ENCODE results near the gene FALEC.

Gene FALEC

DNA sequence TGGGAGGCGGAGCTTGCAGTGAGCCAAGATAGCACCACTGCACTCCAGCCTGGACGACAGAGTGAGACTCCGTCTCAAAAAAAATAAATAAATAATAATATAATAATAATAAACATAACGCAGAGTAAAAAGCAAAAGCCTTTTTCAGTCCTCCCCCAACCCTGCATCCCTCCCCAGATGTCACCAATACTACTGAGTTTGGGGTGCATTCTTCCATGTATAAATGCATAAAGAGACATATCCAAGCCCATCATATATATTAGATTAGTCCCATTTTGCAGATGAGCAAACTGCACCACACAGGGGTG lies 32.7 kb downstream of the FALEC start:
- no peak for DNase-seq

DNA sequence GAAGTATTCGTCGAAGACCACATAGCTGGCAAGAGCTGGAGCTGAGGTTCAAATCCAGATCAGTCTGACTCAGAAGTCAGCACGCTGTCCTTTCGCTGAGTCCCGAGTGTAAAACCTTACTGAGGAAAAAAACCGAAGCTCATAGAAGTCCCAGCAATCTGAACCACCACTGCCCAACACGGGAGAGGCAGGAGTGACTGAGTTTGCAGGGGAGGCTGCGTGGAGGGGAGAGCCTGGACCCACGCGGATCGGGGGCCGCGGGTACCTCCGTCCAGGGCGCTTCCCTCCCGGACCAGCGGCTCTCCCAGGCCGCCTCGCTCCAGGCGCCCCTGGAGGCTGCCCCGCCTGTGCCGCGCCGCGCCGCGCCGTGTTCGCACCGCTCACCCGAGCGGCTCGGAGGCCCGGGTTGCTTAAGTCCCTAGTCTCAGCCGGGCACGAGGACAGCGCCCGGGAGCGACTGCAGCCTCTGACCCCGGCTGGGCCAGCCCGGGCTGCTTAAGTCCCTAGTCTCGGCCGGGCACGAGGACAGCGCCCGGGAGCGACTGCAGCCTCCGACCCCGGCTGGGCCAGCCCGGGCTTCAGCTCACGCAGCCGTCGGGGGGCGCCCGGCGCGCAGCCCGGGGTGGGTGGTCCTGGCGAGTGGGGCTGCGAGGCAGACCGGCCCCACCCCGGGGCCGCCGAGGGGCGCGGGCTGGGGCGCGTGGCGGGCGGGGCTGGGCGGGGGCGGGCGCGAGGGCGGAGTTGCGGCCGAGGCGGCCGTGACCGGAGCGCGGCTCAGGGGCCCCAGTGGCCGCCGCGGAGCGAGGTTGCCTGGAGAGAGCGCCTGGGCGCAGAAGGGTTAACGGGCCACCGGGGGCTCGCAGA lies 33.3 kb downstream of the FALEC start, which contains the start of gene ADAMTSL4:
TSS of gene ADAMTSL4 (plus strand) at position 777 of the 864 bp plus-strand sequence. CDS start 2,881 bp downstream, outside the sequence.
- DNase-seq = peak; percentile 38

DNA sequence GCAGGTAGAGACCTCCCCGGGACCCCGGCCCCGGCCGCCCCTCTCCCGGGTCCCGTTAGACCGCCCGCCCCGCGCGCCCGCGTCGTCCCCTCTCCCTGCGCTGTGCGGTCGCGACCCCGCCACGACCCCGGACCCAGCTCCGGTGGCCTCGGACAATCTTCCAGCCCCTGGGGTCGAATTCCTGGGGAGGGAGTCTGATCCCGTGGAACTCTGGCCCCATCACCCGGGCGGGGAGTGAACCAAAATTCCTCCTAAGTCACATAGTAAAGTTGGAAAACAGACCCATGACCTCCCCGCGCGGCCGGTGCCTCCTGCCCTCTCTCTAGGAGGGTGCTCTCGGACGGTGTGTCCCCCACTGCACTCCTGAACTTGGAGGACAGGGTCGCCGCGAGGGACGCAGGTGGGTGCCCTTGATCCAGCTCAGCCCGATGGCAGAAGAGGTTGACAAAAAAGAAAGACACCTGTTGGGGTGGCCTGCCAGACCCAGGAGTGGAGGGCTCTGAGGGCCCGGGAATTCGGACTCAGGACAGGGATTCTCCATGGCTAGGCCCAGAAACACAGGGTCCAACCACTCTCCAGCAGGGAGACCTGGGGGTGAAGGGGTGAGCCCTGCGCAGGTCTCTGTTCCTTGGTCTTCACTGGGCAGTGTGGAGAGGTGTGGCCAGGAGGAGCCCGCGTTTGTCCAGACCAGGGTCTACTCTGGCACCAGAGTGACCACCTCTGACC lies 34.1 kb downstream of the FALEC start:
- no peak for DNase-seq

DNA sequence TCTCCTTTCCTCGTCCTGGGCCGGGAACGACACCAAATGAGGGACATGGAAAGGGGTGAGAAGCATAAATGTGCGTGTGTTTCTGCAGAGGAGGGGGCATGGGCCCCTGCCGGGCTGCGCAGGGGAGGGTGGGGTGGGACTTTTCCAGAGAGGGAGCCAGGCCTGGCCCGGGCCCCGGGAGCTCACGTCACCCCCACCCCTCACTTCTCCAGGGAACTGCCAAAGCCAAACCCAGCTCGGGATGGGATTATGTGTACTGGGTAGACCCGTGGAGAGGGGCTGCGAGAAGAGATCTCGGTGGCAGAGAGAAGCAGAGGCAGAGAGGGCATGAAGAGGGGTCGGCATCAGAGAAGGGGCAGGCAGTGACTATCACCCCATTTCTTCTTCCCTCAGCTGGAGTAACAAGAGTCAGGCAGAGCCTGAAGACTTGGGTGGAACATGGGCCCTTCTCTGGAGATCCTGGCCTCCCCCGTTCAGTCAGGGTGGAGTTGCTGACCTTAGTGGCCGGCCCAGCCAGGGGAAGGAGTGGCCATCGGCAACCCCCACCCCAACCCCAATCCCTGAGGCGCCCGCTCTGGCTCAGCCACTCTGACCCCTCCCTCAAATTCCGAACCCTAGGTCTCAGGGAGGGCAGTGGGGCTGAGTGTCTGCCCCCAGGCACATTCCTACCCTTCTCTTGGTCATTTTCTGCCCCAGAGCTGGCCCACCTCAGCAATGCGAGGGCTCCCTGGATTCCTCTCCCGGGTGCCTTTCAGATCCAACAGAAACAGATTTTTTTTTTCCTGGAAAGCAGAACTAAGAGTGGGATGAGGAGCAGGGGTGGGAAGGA lies 34.9 kb downstream of the FALEC start:
- DNase-seq = no peak

DNA sequence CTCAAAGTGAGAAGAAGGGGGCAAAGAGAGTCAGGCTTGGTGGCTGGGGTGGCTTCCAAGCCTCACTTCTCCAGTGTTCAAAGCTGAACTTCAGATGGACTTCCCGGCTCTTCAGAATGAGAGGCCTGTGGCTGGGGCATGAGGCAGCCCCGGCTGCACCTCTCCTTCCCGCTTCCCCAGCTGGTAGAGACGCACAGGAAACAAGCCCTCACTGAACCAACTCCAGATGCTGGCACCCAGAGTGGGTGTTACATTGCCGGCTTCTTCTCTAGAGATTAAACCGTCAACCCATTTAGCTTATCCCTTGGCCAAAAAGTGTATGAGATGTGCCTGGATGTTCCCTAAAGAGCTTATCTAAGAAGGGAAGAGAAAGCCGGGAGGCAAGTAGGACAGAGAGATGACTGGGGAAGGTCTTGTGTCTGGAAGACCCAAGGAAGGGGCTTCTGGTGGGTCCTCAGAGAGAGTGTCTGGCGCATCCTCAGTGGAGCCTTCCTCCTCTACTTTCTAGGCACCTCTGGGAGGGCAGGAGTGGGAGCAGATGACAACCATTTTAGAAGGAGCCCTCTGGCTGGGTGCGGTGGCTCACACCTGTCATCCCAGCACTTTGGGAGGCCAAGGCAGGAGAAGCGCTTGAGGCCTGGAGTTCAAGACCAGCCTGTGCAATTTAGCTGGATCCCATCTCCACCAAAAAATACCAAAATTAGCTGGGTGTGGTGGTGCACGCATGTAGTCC lies 35.7 kb downstream of the FALEC start:
- DNase-seq = no peak

DNA sequence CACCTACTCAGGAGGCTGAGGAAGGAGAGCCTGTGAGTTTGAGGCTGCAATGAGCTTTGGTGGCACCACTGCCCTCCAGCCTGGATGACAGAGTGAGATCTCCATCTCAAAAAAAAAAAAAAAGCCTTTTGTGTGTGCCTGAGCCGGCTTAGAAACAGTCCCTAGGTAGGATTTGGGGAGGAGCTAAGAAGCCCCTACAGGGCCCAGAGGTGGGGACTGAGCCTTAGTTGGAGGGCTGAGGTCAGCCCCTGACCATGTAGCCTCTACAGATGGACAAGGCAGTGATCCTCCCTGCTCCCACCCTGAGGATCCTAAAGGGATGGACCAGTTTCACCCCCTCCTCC lies 36.2 kb downstream of the FALEC start:
- no peak for DNase-seq

DNA sequence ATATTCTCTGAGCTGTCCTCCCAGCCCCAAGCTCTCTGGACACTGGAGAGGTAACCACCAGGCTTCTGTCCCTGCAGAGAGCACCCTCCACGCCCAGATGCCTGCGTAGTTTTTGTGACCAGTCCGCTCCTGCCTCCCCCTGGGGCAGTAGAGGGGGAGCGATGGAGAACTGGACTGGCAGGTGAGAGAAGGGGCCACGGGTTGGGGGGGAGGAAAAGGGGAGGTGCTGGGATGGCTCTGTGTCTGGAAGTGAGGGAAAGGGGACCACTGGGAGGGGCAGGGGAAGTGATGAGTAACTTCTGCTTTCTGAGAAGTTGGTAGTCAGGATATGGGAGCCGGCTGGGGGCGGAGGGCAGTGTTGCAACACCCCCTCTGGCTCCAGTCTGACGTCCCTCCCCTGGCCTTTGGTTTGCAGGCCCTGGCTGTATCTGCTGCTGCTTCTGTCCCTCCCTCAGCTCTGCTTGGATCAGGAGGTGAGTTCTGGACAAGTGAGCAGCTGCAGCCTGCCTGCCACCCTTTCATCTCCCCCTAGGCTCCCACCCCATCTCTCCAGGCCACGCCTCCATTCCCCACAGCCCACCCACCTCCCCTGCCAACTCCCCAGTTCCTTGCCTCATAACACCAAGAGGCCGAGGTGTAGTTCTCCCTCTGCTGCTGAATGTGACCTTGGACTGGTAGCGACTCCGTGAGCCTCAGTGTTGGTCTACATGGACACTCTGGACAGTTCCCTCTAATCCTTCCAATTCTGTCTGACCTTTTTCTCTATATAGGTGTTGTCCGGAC lies 36.8 kb downstream of the FALEC start:
- DNase-seq = no peak

DNA sequence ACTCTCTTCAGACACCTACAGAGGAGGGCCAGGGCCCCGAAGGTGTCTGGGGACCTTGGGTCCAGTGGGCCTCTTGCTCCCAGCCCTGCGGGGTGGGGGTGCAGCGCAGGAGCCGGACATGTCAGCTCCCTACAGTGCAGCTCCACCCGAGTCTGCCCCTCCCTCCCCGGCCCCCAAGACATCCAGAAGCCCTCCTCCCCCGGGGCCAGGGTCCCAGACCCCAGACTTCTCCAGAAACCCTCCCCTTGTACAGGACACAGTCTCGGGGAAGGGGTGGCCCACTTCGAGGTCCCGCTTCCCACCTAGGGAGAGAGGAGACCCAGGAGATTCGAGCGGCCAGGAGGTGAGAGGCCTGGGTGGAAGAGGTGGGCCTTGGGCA lies 37.3 kb downstream of the FALEC start:
- DNase-seq = no peak

DNA sequence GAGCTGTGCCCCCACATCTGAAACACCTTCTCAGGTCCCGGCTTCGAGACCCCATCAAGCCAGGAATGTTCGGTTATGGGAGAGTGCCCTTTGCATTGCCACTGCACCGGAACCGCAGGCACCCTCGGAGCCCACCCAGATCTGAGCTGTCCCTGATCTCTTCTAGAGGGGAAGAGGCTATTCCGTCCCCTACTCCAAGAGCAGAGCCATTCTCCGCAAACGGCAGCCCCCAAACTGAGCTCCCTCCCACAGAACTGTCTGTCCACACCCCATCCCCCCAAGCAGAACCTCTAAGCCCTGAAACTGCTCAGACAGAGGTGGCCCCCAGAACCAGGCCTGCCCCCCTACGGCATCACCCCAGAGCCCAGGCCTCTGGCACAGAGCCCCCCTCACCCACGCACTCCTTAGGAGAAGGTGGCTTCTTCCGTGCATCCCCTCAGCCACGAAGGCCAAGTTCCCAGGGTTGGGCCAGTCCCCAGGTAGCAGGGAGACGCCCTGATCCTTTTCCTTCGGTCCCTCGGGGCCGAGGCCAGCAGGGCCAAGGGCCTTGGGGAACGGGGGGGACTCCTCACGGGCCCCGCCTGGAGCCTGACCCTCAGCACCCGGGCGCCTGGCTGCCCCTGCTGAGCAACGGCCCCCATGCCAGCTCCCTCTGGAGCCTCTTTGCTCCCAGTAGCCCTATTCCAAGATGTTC lies 38.0 kb downstream of the FALEC start:
- DNase-seq = no peak

DNA sequence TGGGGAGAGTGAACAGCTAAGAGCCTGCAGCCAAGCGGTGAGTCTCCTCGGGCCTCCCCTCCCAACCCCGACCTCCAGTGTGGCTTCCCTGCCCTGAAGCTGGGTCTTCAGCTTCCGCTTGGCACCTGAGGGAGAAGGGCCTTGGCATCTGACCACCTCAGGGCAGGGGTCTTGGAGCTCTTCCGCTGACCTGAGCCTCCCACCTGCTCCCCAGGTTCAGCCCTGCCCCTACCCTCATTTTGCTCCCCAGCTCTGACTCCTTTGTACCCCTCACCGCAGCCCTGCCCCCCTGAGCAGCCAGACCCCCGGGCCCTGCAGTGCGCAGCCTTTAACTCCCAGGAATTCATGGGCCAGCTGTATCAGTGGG lies 38.5 kb downstream of the FALEC start:
- no peak for DNase-seq

DNA sequence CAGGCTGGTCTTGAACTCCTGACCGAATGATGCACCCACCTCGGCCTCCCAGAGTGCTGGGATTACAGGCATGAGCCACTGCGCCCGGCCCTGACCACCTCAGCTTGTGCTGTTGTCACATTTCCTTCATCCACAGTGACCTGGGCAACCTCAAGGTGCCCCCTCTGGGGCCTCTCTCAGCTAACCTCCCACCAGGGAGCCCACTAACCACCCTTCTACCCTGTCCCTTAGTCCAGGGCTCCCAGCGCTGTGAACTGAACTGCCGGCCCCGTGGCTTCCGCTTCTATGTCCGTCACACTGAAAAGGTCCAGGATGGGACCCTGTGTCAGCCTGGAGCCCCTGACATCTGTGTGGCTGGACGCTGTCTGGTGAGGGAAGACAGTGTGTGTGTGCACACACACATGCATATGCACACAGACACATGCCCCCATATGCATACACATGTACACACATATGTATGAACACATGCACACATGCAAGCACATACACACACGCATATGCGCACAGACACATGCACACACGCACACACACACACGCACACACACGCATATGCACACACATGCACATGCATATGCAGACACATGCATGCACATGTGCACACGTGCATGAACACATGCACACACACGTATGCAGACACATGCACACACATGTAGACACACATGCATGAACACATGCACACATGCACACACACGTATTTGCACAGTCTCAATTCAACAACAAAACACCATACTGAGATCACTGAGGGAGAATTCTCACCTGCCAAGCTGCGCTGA lies 39.8 kb downstream of the FALEC start:
- no peak for DNase-seq

DNA sequence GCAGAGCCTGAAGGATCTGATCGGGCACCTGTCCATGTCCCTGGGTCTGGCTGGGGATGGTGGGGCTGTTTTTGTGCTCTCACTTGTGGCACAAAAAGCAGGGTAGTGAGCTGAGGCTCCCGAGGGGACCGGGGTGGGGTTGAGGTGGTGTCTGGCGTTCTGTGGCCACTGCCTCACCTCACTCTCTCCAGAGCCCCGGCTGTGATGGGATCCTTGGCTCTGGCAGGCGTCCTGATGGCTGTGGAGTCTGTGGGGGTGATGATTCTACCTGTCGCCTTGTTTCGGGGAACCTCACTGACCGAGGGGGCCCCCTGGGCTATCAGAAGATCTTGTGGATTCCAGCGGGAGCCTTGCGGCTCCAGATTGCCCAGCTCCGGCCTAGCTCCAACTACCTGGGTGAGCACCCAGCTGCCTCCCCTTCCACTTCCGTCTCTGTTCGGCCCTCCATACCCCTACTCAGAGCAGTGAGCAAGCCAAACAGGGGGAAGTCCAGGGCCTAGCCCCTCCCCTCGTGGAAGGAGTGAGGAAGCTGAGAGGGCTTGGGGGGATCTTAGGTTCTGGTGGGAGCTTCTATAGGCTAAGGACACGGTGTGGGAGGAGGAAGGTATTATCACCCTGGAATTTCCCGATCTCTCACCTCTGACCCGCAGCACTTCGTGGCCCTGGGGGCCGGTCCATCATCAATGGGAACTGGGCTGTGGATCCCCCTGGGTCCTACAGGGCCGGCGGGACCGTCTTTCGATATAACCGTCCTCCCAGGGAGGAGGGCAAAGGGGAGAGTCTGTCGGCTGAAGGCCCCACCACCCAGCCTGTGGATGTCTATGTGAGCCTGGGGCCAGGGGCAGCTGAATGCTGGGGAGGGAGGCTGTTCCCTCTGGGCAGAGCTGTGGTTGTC lies 40.7 kb downstream of the FALEC start:
- DNase-seq = no peak

DNA sequence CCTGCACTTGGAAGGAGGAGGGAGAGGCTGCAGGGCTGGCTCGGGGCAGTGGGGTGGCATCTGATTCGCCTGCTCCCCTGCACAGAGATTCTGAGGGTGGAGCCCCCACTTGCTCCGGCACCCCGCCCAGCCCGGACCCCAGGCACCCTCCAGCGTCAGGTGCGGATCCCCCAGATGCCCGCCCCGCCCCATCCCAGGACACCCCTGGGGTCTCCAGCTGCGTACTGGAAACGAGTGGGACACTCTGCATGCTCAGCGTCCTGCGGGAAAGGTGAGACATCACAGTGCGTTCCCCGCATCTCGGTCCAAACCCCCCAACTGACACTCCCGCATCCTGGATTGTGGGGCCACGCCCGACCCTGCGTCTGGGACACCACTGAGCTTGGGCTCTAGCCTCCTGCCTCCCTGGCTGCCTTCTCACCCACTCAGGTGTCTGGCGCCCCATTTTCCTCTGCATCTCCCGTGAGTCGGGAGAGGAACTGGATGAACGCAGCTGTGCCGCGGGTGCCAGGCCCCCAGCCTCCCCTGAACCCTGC lies 41.6 kb downstream of the FALEC start:
- DNase-seq = no peak

DNA sequence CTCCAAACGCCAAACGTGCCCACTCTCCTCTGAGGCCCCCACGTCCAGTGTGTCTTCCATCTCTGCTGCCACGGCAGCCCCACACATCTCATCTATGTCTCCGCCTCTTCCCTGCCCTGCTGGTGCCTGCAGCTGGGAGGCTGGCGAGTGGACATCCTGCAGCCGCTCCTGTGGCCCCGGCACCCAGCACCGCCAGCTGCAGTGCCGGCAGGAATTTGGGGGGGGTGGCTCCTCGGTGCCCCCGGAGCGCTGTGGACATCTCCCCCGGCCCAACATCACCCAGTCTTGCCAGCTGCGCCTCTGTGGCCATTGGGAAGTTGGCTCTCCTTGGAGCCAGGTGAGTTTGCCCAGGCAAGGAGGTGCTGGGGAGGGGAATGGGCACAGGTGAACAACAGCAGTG lies 42.3 kb downstream of the FALEC start:
- no peak for DNase-seq

DNA sequence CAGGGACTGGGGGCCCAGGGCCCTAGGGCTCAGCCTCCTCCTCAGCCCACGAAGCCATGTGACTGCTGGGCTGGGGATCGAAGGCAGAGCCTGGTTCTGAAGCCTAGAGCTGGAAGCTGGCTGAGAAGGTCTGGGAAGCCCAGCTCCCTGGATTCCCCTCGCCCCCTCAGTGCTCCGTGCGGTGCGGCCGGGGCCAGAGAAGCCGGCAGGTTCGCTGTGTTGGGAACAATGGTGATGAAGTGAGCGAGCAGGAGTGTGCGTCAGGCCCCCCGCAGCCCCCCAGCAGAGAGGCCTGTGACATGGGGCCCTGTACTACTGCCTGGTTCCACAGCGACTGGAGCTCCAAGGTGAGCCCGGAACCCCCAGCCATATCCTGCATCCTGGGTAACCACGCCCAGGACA lies 42.8 kb downstream of the FALEC start:
- no peak for DNase-seq

DNA sequence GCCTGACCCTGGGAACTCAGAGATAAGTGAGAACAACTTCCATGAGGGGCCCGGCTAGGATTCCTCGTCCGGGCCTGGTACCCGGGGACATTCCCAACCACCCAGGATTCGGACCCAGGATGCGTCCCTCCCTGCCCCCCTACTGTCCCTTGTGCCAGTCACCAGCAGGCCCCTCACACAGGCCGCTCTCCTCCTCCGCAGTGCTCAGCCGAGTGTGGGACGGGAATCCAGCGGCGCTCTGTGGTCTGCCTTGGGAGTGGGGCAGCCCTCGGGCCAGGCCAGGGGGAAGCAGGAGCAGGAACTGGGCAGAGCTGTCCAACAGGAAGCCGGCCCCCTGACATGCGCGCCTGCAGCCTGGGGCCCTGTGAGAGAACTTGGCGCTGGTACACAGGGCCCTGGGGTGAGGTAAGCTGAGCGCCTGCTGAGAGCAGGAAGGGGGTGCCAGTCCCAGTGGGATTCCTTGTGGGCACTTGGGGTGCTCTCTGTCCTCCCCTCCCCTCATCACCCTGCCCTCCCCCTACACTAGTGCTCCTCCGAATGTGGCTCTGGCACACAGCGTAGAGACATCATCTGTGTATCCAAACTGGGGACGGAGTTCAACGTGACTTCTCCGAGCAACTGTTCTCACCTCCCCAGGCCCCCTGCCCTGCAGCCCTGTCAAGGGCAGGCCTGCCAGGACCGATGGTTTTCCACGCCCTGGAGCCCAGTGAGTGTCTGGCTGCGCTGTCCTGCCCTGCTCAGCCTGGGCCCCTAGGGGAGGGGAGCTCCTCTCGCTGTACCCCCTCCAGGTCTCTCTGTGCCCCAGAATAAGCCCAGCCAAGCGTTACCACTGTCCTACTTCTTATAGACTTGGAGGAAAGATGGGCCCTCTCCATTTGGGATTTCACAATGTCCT lies 43.5 kb downstream of the FALEC start:
- DNase-seq = no peak

DNA sequence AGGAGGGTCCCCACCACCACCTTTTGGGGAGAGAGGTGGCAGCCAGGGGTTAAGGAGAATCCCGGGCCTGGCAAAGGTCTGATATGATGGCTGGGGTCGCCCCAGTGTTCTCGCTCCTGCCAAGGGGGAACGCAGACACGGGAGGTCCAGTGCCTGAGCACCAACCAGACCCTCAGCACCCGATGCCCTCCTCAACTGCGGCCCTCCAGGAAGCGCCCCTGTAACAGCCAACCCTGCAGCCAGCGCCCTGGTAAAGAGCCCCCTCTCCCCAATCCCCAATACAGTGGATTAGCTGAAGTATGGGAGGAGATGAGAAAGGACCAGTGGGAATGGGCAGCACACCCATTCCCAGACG lies 44.1 kb downstream of the FALEC start:
- DNase-seq = no peak

DNA sequence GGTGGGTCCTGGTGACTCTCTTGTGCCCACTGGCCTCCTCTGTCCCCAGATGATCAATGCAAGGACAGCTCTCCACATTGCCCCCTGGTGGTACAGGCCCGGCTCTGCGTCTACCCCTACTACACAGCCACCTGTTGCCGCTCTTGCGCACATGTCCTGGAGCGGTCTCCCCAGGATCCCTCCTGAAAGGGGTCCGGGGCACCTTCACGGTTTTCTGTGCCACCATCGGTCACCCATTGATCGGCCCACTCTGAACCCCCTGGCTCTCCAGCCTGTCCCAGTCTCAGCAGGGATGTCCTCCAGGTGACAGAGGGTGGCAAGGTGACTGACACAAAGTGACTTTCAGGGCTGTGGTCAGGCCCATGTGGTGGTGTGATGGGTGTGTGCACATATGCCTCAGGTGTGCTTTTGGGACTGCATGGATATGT lies 44.5 kb downstream of the FALEC start:
- DNase-seq = peak; percentile 72

Measured in stimulated activated CD4-positive, alpha-beta T cell treated with anti-CD3 and anti-CD28 coated beads, Interleukin-4, amount 100 ng/mL, for 1 hour (primary cell).